Testis (tissue), 2 donors: ENCODE data around the gene SLC6A17.

Source experiments
- POLR2A ChIP-seq: fragments of 450-650 bp; IDR thresholded peaks from one replicate; pipeline ENCODE4 v1.6.1; 2017; ENCODE audit warnings: antibody characterized with exemption, mild to moderate bottlenecking, moderate library complexity
- TF ChIP-seq, protein P1 (sequence below), 3 experiments: fragments of 450-650 bp in 2 of 3; fragments of 200-600 bp in 1 of 3; sonication (generic) in 1 of 3; IDR thresholded peaks; one replicate each; pipeline ENCODE4 v1.5.1; 2016 to 2019; ENCODE audit warnings: antibody characterized with exemption in 3 of 3, mild to moderate bottlenecking in 2 of 3, moderate library complexity in 1 of 3

DNA sequence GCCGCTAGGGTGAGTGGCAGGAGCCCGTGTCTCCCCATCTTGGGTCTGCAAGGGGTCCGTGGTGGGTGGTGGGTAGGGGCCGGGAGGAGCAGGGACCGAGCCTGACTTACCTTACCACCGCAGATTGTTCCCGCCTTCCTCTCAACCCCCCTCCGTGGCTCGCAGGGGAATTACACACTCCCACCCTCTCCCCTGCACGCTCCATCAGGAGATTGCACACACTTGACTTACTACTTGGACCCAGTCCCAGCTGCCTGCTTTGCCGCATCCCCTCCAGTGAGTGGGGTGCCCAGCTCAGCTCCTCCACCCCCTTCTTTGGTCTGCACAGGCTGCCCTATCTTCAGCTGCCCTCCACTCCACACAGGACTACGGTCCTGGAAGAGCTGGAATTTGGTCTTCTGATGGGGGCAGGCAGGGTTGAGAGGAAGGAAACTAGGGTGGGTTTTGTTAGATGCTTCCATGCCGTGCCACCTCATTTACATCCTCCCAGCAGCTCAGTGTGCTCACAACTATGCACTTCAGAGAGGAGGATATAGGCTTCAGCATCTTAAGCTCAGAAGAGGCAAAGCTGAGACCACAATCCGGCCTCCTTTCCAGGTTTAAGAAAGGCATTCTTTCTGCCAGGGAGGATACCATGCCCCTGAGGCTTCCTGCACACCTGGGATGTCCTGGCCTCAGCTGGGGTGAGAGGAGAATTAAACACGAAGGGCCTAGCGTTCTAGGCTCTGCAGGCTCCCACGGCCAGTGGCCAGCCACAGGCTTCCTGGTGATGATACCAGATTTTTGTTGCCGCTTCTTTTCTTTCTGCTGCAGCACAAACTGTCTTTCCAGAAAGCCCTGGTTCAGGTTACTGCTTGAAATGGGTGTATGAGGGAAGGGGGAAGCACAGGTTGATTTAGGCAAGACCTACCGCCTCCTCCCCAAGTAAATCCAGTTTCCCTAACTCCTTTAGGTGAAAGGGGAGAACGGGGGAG lies 62.2 kb downstream of the SLC6A17 start:
- TF ChIP-seq, protein P1, sequence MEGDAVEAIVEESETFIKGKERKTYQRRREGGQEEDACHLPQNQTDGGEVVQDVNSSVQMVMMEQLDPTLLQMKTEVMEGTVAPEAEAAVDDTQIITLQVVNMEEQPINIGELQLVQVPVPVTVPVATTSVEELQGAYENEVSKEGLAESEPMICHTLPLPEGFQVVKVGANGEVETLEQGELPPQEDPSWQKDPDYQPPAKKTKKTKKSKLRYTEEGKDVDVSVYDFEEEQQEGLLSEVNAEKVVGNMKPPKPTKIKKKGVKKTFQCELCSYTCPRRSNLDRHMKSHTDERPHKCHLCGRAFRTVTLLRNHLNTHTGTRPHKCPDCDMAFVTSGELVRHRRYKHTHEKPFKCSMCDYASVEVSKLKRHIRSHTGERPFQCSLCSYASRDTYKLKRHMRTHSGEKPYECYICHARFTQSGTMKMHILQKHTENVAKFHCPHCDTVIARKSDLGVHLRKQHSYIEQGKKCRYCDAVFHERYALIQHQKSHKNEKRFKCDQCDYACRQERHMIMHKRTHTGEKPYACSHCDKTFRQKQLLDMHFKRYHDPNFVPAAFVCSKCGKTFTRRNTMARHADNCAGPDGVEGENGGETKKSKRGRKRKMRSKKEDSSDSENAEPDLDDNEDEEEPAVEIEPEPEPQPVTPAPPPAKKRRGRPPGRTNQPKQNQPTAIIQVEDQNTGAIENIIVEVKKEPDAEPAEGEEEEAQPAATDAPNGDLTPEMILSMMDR (IDR thresholded peaks at IDR 0.05) = no peak
- TF ChIP-seq POLR2A = no peak
